ENCODE data around the gene SORT1. TPM values are rescaled to one million over a fixed set of nuclear protein-coding genes. Genes with fewer than 3 reads are reported as not detected.
"Not testable (repeated sequence)": the region's sequence is repeated elsewhere in the genome, so short reads cannot be mapped to it uniquely, and the experiment has no call there.

Gene SORT1
- total and polyA plus RNA-seq, 2 of the 8 experiments (the other 6 are each of a cell fraction or from before 2014, with no cell fraction given): 18.7 to 69.6 TPM

DNA sequence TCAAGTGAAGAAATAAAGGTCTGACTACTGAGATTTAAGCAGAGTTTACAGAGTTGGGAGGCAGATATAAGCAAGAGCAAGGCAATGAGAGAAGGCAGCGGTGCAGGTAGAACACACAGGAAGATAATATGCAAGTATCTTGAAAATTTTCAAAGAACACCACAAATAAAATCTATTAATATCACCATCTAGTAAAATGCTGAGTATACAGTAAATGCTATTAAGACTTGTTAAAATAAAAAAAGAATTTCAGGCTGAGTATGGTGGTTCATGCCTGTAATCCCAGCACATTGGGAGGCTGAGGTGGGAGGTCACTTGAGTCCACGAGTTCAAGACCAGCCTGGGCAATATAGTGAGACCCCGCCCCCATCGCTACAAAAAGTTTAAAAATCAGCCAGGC, 20.0 kb downstream of the SORT1 start (continued):
- TF ChIP-seq, protein P1, sequence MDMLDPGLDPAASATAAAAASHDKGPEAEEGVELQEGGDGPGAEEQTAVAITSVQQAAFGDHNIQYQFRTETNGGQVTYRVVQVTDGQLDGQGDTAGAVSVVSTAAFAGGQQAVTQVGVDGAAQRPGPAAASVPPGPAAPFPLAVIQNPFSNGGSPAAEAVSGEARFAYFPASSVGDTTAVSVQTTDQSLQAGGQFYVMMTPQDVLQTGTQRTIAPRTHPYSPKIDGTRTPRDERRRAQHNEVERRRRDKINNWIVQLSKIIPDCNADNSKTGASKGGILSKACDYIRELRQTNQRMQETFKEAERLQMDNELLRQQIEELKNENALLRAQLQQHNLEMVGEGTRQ (IDR thresholded peaks at IDR 0.05; ENCODE audit: low read length): no peak
- TF ChIP-seq FOSL1 (IDR thresholded peaks at IDR 0.05; ENCODE audit: insufficient read depth, low read depth, low read length) (no peak), SP4 (IDR thresholded peaks at IDR 0.05; ENCODE audit: low read length) (no peak), SIRT6 (IDR thresholded peaks at IDR 0.05; ENCODE audit: low read length) (no peak)
- TF ChIP-seq, protein P2, sequence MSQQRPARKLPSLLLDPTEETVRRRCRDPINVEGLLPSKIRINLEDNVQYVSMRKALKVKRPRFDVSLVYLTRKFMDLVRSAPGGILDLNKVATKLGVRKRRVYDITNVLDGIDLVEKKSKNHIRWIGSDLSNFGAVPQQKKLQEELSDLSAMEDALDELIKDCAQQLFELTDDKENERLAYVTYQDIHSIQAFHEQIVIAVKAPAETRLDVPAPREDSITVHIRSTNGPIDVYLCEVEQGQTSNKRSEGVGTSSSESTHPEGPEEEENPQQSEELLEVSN (IDR thresholded peaks at IDR 0.05): no peak

DNA sequence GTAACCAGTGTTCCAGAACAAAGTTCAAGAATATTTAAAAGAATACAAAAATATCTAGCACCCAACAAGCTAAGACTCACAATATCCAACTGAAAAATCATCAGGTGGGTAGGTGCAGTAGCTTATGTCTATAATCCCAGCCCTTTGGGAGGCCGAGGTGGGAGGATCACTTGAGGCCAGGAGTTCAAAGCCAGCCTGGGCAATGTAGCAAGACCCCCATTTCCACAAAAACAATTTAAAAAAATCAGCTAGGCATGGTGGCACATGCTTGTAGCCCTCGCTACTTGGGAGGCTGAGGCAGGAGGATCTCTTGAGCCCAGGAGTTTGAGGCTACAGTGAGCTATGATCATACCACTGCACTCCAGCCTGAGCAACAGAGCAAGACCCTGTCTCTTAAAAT, 24.0 kb downstream of the SORT1 start:
- not testable (repeated sequence) for DNase-seq (ENCODE audit: low read depth in 1 of 2, low spot score in 2 of 2); H3K4me3 ChIP-seq (ENCODE audit: extremely low read depth in 1 of 4, insufficient read depth in 2 of 4, low read depth in 3 of 4, low read length in 4 of 4); H2BK120ac ChIP-seq (replicated peaks; ENCODE audit: low read depth, low read length); H4K5ac ChIP-seq (ENCODE audit: insufficient read length, low read depth, low read length); H3K18ac ChIP-seq (ENCODE audit: extremely low read depth, low read length); H3K14ac ChIP-seq (ENCODE audit: insufficient read length); H2BK12ac ChIP-seq (ENCODE audit: low read depth, low read length); H3K9ac ChIP-seq (replicated peaks in 1 of 4; ENCODE audit: extremely low read depth in 1 of 4, low read depth in 3 of 4, low read length in 3 of 4); H3K9me3 ChIP-seq (ENCODE audit: insufficient read depth in 2 of 2, low read depth in 1 of 2, low read length in 1 of 2); H2AFZ ChIP-seq (ENCODE audit: low read length); H3K27me3 ChIP-seq (replicated peaks in 1 of 4; ENCODE audit: control insufficient read depth in 3 of 4, extremely low read depth in 1 of 4, insufficient read depth in 3 of 4, low read length in 3 of 4); H3K27ac ChIP-seq (ENCODE audit: low read depth, low read length); H3K36me3 ChIP-seq (ENCODE audit: control insufficient read depth in 2 of 4, insufficient read depth in 4 of 4, low read length in 3 of 4); H3K56ac ChIP-seq (replicated peaks; ENCODE audit: insufficient read length, low read depth, low read length); H3K23me2 ChIP-seq (ENCODE audit: low read depth, low read length); H4K20me1 ChIP-seq (replicated peaks in 1 of 2; ENCODE audit: control insufficient read depth in 1 of 2, insufficient read depth in 2 of 2, low read length in 2 of 2); H2BK5ac ChIP-seq (ENCODE audit: low read depth, low read length); H2AK5ac ChIP-seq (ENCODE audit: low read depth, low read length); H3K23ac ChIP-seq (ENCODE audit: insufficient read length); H4K91ac ChIP-seq (replicated peaks; ENCODE audit: insufficient read length, low read length); H2BK15ac ChIP-seq (ENCODE audit: low read length); FAIRE-seq; H4K8ac ChIP-seq (ENCODE audit: extremely low read depth, insufficient read depth, low read length); H3K4ac ChIP-seq (replicated peaks; ENCODE audit: insufficient read length, low read depth, low read length); H3K79me1 ChIP-seq (ENCODE audit: low read depth, low read length); H2BK20ac ChIP-seq (ENCODE audit: low read length); H3K4me2 ChIP-seq (ENCODE audit: insufficient read depth in 1 of 2, low read depth in 2 of 2, low read length in 2 of 2)
- H3K79me2 ChIP-seq (ENCODE audit: control insufficient read depth in 1 of 2, insufficient read depth in 2 of 2, low read length in 2 of 2): peaks cover 7 to 67% of the 10 kb centered on the region in 2 experiments; a peak in 3 of 4 replicates
- CTCF ChIA-PET (ENCODE audit: partially characterized antibody): interaction anchor here (0.9 to 1.7 kb wide), 4 partner anchors 8 to 110 kb away, joined by 3 to 6 read pairs (median 3); no protein-coding TSS in a partner anchor
- H3K4me1 ChIP-seq (replicated peaks in 1 of 4; ENCODE audit: control insufficient read depth in 3 of 4, insufficient read depth in 4 of 4, low read length in 3 of 4): peaks cover 0 to 10% (median 2%) of the 10 kb centered on the region in 4 experiments; a peak in 3 of 7 replicates
- 93% methylated on average over 2 of the region's 2 CpGs; no CpG with 5 or more reads in 1 of the 2 experiments for WGBS, 2 experiments (ENCODE audit: extremely low coverage in 1 of 2, insufficient coverage in 1 of 2, insufficient read length in 1 of 2, insufficient replicate concordance in 2 of 2, low coverage in 1 of 2, low lambda C conversion rate in 2 of 2, missing lambda C conversion rate in 1 of 2)
- POLR2A ChIA-PET (ENCODE audit: partially characterized antibody): interaction anchor here (1.8 kb wide), 1 partner anchor 10 kb away, joined by 6 read pairs; no protein-coding TSS in a partner anchor
